PFSK-1 (cell line): Measurements from ENCODE around the gene ARHGEF19.

ENCODE experiments used
- FOXP2 ChIP-seq: optimal IDR thresholded peaks from 2 replicates; pipeline ENCODE3; 2011; ENCODE audit warnings: borderline replicate concordance, control low read depth, inconsistent platforms; ENCODE audit not compliant: insufficient read depth; ENCODE audit errors: extremely low read length, extremely low read depth
- POLR2AphosphoS5 ChIP-seq: IDR thresholded peaks from 2 replicates; pipeline ENCODE4 v1.6.1; 2012; ENCODE audit warnings: low read depth, mild to moderate bottlenecking, control low read depth, low read length, moderate library complexity
- REST ChIP-seq, 2 experiments: IDR thresholded peaks; 2 replicates each; pipeline versions ENCODE4 v1.6.1 to v1.8.0; 2011 to 2012; ENCODE audit warnings: low read depth in 2 of 2, low read length in 2 of 2, control low read depth in 1 of 2, inconsistent platforms in 1 of 2, mild to moderate bottlenecking in 1 of 2, moderate library complexity in 1 of 2; ENCODE audit not compliant: insufficient read depth in 1 of 2
- SIN3A ChIP-seq: IDR thresholded peaks from 2 replicates; pipeline ENCODE4 v1.6.1; 2012; ENCODE audit warnings: mild to moderate bottlenecking, low read length, moderate library complexity, borderline replicate concordance; ENCODE audit not compliant: insufficient read depth
- TAF1 ChIP-seq: IDR thresholded peaks from 2 replicates; pipeline ENCODE4 v1.6.1; 2012; ENCODE audit warnings: low read length, control low read depth, borderline replicate concordance; ENCODE audit not compliant: insufficient read depth

The ARHGEF19 gene

GRCh38 chr1:16209132-16209846 is 3.2 kb downstream of the ARHGEF19 start:
- TF ChIP-seq REST (IDR thresholded peaks at IDR 0.05; ENCODE audit: insufficient read depth in 1 of 2, low read depth in 2 of 2, low read length in 2 of 2): no peak
- TF ChIP-seq TAF1: no peak
- no peak for TF ChIP-seq SIN3A
- no peak for TF ChIP-seq FOXP2
- no peak for TF ChIP-seq POLR2AphosphoS5

GRCh38 chr1:16208270-16208987 is 4.0 kb downstream of the ARHGEF19 start:
- TF ChIP-seq POLR2AphosphoS5: no peak
- TF ChIP-seq TAF1: no peak
- no peak for TF ChIP-seq FOXP2
- TF ChIP-seq SIN3A: no peak
- TF ChIP-seq REST (IDR thresholded peaks at IDR 0.05; ENCODE audit: insufficient read depth in 1 of 2, low read depth in 2 of 2, low read length in 2 of 2): no peak

DNA sequence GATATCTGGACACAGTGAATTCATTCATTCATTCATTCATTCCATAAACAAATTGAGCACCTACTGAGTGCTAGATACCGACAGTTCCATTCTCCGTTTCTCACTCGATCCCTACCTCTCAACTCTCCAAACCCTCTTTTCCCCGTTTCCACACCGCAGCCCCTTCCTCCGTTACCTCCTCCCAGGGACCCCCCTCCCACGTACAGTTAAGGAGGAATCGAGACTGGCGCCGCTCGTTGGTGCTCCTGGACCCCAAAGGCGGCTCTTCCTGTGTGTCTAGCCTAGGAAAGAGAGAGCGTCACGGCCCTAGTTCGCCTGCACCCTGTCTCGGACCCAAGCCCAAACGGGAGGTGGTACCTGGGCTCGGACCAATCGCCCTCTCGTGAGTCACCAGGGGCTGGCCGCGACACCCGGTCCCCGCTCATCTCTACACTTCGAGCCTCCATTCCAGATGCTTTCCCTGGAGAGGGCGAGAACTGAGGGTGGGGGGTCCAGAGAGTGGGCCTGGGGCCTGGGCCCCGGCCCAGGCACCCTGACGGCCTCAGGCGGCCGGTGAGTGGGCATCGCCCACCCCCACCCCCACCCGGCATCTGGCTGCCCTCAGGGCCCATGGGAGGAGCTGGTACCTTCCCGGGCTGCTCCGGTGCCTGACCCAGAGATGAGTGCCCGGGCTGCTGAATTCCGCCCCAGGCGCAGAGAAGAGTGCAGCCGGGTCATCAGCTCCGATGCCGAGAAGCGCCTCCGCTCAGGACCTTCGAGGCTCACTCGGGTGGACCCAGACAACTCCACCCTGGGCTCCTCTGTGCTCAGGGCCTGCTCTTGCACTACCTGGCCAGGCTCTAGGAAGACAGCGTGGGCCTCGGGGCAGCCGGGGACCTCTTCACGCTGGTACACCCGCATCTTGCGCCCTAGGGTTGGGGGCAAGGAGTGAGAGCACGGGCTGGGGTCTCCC is 4.9 kb downstream of the ARHGEF19 start:
- TF ChIP-seq REST (IDR thresholded peaks at IDR 0.05; ENCODE audit: insufficient read depth in 1 of 2, low read depth in 2 of 2, low read length in 2 of 2) (no peak), FOXP2 (no peak), POLR2AphosphoS5 (no peak), SIN3A (no peak), TAF1 (no peak)

DNA sequence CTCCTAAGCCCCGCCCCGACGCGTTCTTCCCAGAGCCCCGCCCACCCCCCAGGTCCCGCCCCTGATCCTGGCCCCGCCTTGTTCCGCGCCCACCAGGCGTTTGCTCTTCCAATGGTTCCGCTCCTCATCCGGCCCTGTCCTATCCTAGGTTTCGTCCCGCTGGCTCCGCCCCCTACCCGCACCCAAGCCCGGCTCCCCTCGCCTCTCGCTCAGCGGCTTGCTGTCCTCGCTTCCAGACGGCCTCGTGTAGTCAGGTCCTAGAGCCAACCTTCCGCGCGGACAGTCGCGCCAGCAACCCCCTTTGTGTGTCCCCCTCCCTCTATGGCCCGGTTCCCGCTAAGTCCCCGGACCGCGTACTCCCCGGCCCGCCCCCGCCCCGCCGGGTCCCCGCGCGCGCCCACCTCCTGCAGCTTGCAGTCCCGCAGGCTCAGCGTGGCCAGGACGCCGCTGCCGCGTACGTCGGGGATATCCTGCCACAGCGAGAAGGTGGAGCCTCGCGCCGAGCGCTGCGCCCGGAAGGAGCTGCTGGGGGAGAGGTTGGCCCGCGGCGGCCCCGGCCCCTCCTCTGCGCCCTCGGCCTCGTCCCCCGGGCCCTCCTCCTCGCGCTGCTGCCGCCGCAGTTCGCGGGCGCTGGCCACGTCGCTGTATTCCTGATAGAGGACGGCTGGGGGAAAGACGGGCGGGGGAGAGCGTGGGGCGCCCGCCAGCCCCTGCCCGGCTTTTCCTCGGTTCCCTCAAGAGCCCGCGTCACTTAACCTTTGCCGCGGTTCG is 5.7 kb downstream of the ARHGEF19 start:
- TF ChIP-seq FOXP2 (no peak), REST (IDR thresholded peaks at IDR 0.05; ENCODE audit: insufficient read depth in 1 of 2, low read depth in 2 of 2, low read length in 2 of 2) (no peak), POLR2AphosphoS5 (peak; percentile 82), TAF1 (peak; percentile 78; the same call in 1 of the 2 replicates), SIN3A (peak; percentile 53; the same call in 1 of the 2 replicates)
